Left kidney (tissue), 2 donors: ENCODE data around the gene CENPH. TPM values are rescaled to one million over a fixed set of nuclear protein-coding genes. Genes with fewer than 3 reads are reported as not detected.
"Not testable (repeated sequence)": the region's sequence is repeated elsewhere in the genome, so short reads cannot be mapped to it uniquely, and the experiment has no call there.

Experiments
- DNase-seq: peaks from one replicate; pipeline ENCODE4 v3.0.0-alpha.2; 2013
- polyA plus RNA-seq: library from polyadenylated mRNA; unstranded; fragments of 120-200 nt; gene quantifications from one replicate; pipeline ENCODE4 v1.2.1, GENCODE V29; 2013; ENCODE audit not compliant: insufficient read length

CENPH gene
- polyA plus RNA-seq, 1 donor, result 29.5 TPM

DNA sequence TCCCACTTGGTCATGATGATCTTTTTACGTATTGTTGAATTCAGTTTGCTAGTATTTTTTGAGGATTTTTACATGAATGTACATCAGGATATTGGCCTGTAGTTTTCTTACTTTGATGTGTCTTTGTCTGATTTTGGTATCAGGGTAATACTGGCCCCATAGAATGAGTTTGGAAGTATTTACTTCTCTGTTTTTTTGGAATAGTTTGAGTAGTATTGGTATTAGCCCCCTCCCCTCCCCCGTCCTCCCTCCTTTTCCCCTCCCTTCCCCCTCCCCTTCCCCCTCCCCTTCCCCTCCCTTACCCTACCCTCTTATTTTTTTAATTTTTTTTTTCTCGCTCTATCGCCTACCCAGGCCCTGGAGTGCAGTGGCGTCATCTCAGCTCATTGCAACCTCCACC, 55.6 kb downstream of the CENPH start:
- no peak for DNase-seq

GRCh38 chr5:69248019-69248418, 58.6 kb downstream of the CENPH start:
- no peak for DNase-seq

GRCh38 chr5:69250593-69250992, 61.2 kb downstream of the CENPH start:
- no peak for DNase-seq

- DNase-seq, result no peak
These were observed 63.1 kb downstream of the CENPH start for GRCh38 chr5:69252437-69252836.

GRCh38 chr5:69255940-69256339, 66.6 kb downstream of the CENPH start:
- not testable (repeated sequence) for DNase-seq

DNA sequence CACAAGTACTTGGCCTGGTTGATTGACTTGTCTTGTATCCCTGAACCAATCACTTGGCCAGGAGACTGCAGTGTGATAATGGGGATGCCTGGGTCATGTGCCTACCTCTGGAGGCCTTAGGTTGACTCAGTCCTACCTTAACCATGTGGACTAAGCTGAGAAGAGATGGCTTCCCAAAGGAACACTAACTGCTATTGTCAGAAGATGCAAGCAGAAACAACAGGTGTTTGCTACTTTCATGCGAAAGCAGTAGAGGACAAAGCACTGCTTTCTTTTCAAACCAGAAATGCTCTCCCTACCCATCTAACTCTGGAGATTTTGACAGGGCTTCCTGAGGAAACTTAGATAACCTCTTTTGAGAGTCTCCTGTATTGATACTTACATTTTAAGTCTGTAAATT, 68.2 kb downstream of the CENPH start:
- DNase-seq, result no peak

Other genes with a start within 250 kb of the CENPH start
- 93.0 TPM for gene SLC30A5, start 95.6 kb upstream of the CENPH start, polyA plus RNA-seq
- 136 TPM for gene CCNB1, start 22.4 kb upstream of the CENPH start, polyA plus RNA-seq
- 37.7 TPM for gene CDK7, start 45.3 kb downstream of the CENPH start, polyA plus RNA-seq
- 17.5 TPM for gene CCDC125, start 143.2 kb downstream of the CENPH start, polyA plus RNA-seq
- 84.9 TPM for gene AK6, start 179.9 kb downstream of the CENPH start, polyA plus RNA-seq
- gene TAF9, start 179.9 kb downstream of the CENPH start, polyA plus RNA-seq, result 61.6 TPM
- 48.0 TPM for gene RAD17, start 180.2 kb downstream of the CENPH start, polyA plus RNA-seq
- 30.5 TPM for gene MARVELD2, start 225.5 kb downstream of the CENPH start, polyA plus RNA-seq